ENCODE data around the gene BABAM2.

GRCh38 chr2:28333606-28334526 is 443.3 kb downstream of the BABAM2 start:
- TF ChIP-seq POLR2A (IDR thresholded peaks at IDR 0.05) (no peak), CTCF (IDR thresholded peaks at IDR 0.05) (no peak)

All from Peyer's patch (tissue), 4 donors.